Measurements from ENCODE around the gene NDUFAF3.

DNA sequence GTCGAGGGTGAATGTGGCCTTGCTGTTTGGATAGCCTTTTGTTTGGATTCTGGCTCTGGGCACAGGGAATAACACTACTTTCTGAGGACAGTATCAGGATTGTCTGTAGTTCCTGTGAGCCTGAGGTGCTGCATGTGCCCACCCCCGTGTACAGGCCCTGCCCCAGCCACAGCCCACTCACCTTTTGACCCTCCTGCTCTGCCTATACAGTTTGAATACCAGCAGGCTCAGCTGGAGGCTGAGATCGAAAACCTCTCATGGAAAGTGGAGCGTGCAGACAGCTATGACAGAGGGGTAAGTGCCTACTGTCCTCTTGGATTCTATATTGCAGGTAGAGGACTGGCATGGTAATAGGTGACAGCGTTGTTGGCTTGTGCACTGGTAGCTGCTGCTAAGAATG is 39.2 kb upstream of the NDUFAF3 start:
- TF ChIP-seq TCF12 (IDR thresholded peaks at IDR 0.05; ENCODE audit: low read depth, low read length) (no peak), POLR2AphosphoS5 (IDR thresholded peaks at IDR 0.05; ENCODE audit: low read length) (no peak), PML (IDR thresholded peaks at IDR 0.05; ENCODE audit: low read length) (no peak)
- TF ChIP-seq, protein P1, sequence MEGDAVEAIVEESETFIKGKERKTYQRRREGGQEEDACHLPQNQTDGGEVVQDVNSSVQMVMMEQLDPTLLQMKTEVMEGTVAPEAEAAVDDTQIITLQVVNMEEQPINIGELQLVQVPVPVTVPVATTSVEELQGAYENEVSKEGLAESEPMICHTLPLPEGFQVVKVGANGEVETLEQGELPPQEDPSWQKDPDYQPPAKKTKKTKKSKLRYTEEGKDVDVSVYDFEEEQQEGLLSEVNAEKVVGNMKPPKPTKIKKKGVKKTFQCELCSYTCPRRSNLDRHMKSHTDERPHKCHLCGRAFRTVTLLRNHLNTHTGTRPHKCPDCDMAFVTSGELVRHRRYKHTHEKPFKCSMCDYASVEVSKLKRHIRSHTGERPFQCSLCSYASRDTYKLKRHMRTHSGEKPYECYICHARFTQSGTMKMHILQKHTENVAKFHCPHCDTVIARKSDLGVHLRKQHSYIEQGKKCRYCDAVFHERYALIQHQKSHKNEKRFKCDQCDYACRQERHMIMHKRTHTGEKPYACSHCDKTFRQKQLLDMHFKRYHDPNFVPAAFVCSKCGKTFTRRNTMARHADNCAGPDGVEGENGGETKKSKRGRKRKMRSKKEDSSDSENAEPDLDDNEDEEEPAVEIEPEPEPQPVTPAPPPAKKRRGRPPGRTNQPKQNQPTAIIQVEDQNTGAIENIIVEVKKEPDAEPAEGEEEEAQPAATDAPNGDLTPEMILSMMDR (IDR thresholded peaks at IDR 0.05 in 2 of 3, conservative IDR thresholded peaks at IDR 0.05 in 1 of 3; ENCODE audit: control insufficient read depth in 2 of 3, extremely low read depth in 1 of 3, insufficient read depth in 1 of 3, low read depth in 3 of 3, low read length in 3 of 3): no peak

All from GM12878 (cell line).